ENCODE measurements around the gene LRFN2. TPM values are rescaled to one million over a fixed set of nuclear protein-coding genes. Genes with fewer than 3 reads are reported as not detected.

Gene LRFN2
- total RNA-seq, 2 experiments from 2014 or later: not detected

- Mint-ChIP-seq H3K36me3 (ENCODE audit: low read depth) (no peaks in the 10 kb centered on the region), H3K9me3 (no peaks in the 10 kb centered on the region), H3K27ac (no peak overlapping the region), H3K4me1 (ENCODE audit: low read depth) (no peaks in the 10 kb centered on the region), H3K4me3 (no peak overlapping the region), H3K27me3 (no peaks in the 10 kb centered on the region)
- TF ChIP-seq, protein P1, sequence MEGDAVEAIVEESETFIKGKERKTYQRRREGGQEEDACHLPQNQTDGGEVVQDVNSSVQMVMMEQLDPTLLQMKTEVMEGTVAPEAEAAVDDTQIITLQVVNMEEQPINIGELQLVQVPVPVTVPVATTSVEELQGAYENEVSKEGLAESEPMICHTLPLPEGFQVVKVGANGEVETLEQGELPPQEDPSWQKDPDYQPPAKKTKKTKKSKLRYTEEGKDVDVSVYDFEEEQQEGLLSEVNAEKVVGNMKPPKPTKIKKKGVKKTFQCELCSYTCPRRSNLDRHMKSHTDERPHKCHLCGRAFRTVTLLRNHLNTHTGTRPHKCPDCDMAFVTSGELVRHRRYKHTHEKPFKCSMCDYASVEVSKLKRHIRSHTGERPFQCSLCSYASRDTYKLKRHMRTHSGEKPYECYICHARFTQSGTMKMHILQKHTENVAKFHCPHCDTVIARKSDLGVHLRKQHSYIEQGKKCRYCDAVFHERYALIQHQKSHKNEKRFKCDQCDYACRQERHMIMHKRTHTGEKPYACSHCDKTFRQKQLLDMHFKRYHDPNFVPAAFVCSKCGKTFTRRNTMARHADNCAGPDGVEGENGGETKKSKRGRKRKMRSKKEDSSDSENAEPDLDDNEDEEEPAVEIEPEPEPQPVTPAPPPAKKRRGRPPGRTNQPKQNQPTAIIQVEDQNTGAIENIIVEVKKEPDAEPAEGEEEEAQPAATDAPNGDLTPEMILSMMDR (IDR thresholded peaks at IDR 0.05): no peak
- Histone ChIP-seq H3K4me3 (ENCODE audit: low read length) (no peak overlapping the region), H3K9me3 (ENCODE audit: control insufficient read depth in 1 of 2, insufficient read depth in 1 of 2, low read length in 2 of 2) (no peaks in the 10 kb centered on the region), H3K36me3 (ENCODE audit: insufficient read depth, low read length) (no peaks in the 10 kb centered on the region), H3K27ac (ENCODE audit: low read depth in 1 of 2, low read length in 2 of 2) (no peak overlapping the region), H3K27me3 (ENCODE audit: control insufficient read depth in 1 of 2, insufficient read depth in 2 of 2, low read length in 2 of 2) (no peaks in the 10 kb centered on the region), H3K4me1 (ENCODE audit: insufficient read depth, low read length) (no peaks in the 10 kb centered on the region)
- ChIA-PET CTCF (no interaction called here), POLR2A (no interaction called here)
- DNase-seq (no peak), ATAC-seq (ENCODE audit: poor library complexity) (no peak)
- intact Hi-C loops (cut with DNase I, micrococcal nuclease): no loop called here
Measured at GRCh38 chr6:40471243-40471642, 115.9 kb downstream of the LRFN2 start.

GRCh38 chr6:40469323-40469722, 117.8 kb downstream of the LRFN2 start:
- no peaks in the 10 kb centered on the region for H3K4me1 ChIP-seq (ENCODE audit: insufficient read depth, low read length)
- no peaks in the 10 kb centered on the region for H3K36me3 Mint-ChIP-seq (ENCODE audit: low read depth)
- H3K27me3 Mint-ChIP-seq: no peaks in the 10 kb centered on the region
- intact Hi-C loops (cut with DNase I, micrococcal nuclease): no loop called here
- H3K4me1 Mint-ChIP-seq (ENCODE audit: low read depth): no peaks in the 10 kb centered on the region
- H3K4me3 Mint-ChIP-seq: no peak overlapping the region
- H3K27ac ChIP-seq (ENCODE audit: low read depth in 1 of 2, low read length in 2 of 2): no peak overlapping the region
- H3K36me3 ChIP-seq (ENCODE audit: insufficient read depth, low read length): no peaks in the 10 kb centered on the region
- H3K9me3 Mint-ChIP-seq: no peaks in the 10 kb centered on the region
- ATAC-seq (ENCODE audit: poor library complexity) (no peak), DNase-seq (no peak)
- ChIA-PET POLR2A (no interaction called here), CTCF (no interaction called here)
- no peaks in the 10 kb centered on the region for H3K9me3 ChIP-seq (ENCODE audit: control insufficient read depth in 1 of 2, insufficient read depth in 1 of 2, low read length in 2 of 2)
- no peaks in the 10 kb centered on the region for H3K27me3 ChIP-seq (ENCODE audit: control insufficient read depth in 1 of 2, insufficient read depth in 2 of 2, low read length in 2 of 2)
- no peak overlapping the region for H3K4me3 ChIP-seq (ENCODE audit: low read length)
- TF ChIP-seq, protein P1 (IDR thresholded peaks at IDR 0.05): no peak
- no peak overlapping the region for H3K27ac Mint-ChIP-seq

DNA sequence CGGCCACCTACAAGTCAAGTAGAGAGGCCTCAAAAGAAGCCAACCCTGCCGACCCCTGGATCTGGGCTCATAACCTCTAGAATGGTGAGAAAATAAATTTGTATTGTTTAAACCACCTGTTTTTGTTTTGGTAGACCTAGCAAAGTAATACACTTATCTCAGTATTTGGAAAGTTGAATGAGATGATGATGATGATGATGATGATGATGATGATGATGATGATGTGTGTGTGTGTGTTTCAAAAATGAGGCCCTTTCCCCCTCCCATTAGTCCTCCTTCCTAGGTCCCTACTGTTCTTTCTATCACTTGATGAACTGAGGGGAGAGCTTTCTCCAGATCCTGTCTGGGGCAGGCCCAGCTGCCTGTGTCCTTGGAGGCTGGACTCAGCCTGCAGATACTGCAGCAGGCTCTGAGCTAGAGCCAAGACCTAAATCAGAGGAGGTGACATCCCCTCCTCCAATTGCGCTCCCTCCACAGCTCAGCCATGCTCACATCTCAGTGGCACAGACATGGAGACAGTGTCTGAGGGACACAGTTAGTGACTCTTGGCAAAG, 120.1 kb downstream of the LRFN2 start:
- Mint-ChIP-seq H3K27ac (no peak overlapping the region), H3K4me3 (no peak overlapping the region), H3K4me1 (ENCODE audit: low read depth) (no peaks in the 10 kb centered on the region), H3K27me3 (no peaks in the 10 kb centered on the region), H3K36me3 (ENCODE audit: low read depth) (no peaks in the 10 kb centered on the region), H3K9me3 (no peaks in the 10 kb centered on the region)
- Histone ChIP-seq H3K36me3 (ENCODE audit: insufficient read depth, low read length) (no peaks in the 10 kb centered on the region), H3K27ac (ENCODE audit: low read depth in 1 of 2, low read length in 2 of 2) (no peak overlapping the region), H3K4me3 (ENCODE audit: low read length) (no peak overlapping the region), H3K27me3 (ENCODE audit: control insufficient read depth in 1 of 2, insufficient read depth in 2 of 2, low read length in 2 of 2) (no peaks in the 10 kb centered on the region), H3K4me1 (ENCODE audit: insufficient read depth, low read length) (no peaks in the 10 kb centered on the region), H3K9me3 (ENCODE audit: control insufficient read depth in 1 of 2, insufficient read depth in 1 of 2, low read length in 2 of 2) (no peaks in the 10 kb centered on the region)
- POLR2A ChIA-PET: no interaction called here
- DNase-seq: no peak
- intact Hi-C loops (cut with DNase I, micrococcal nuclease): no loop called here
- TF ChIP-seq, protein P1 (IDR thresholded peaks at IDR 0.05): no peak
- no peak for ATAC-seq (ENCODE audit: poor library complexity)
- CTCF ChIA-PET: no interaction called here
